Right ventricle myocardium inferior (tissue), 1 donor: ENCODE results near the gene DSC2. TPM values are rescaled to one million over a fixed set of nuclear protein-coding genes. Genes with fewer than 3 reads are reported as not detected.

Source experiments
- ATAC-seq: fragments of 200-7000 bp; cut with Tn5 transposase; one replicate; pipeline ENCODE4 v1.9.1; 2020; ENCODE audit warnings: mild to moderate bottlenecking, moderate library complexity
- DNase-seq: peaks from one replicate; pipeline ENCODE4 v3.0.0; 2021; ENCODE audit errors: missing footprints
- intact Hi-C: fragments of 100-400 bp; cut with DNase I; formaldehyde crosslinking; loops from one replicate; pipeline ENCODE4 v1.11.0; 2022
- total RNA-seq: library from RNA; stranded (reverse); fragmentation: NEBNext Ultra II Directional; extraction: Animal tissue kit (Norgen Biotek cat#: 25700); gene quantifications from one replicate; pipeline ENCODE4 v1.2.1, GENCODE V29; 2021
- donor health status: DM: no; HTN: yes; CAD: no; lungs with severe emphysema.

DSC2 gene
- total RNA-seq, 1 donor from 2014 or later: 26.0 TPM

GRCh38 chr18:31010601-31011000 is 91.6 kb downstream of the DSC2 start:
- DNase-seq: no peak
- intact Hi-C loops: no loop called here
- no peak for ATAC-seq

Other genes with a start within 250 kb of the DSC2 start
- 0.08 TPM for gene DSC3, start 59.7 kb downstream of the DSC2 start, total RNA-seq
- 3.0 TPM for gene DSC1, start 60.4 kb upstream of the DSC2 start, total RNA-seq
- 0.68 TPM for gene DSG1, start 215.7 kb upstream of the DSC2 start, total RNA-seq